Measurements from ENCODE around the gene NMT1. TPM values are rescaled to one million over a fixed set of nuclear protein-coding genes. Genes with fewer than 3 reads are reported as not detected.

NMT1 gene
- total RNA-seq, 1 experiment from 2014 or later: 152 TPM

DNA sequence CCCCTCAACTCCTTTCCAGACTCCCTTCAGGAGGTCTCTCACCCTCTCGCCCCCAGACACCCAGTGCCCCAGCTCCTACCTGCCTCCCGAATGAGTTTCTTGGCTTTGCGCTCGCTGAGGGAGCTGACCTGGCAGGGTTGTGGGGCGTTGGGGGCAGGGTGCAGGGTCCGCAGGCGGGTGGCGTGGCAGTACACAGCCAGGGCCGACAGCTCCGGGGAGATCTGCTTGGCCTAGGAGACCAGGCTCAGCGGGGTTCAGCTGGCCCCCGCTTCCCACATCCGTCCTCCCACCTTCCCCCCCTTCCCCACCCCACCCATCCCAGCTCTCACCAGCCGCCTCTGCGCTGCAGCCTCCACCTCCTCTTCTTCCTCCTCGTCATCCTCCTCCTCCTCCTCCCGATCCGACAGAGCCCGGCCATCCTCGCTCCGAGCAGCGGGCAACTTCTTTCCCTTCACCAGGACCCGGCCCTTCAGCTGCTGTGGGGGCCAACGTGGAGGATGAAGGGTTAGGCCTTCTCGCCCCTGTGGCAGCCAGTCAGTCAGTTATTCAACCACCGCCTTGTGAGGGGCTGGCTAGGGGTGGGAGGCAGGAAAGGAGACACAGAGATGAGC lies 54.0 kb downstream of the NMT1 start:
- ATAC-seq: no peak; the same call in 1 of the 2 replicates
- peaks cover 14% of the 10 kb centered on the region for H3K4me1 Mint-ChIP-seq
- no peaks in the 10 kb centered on the region for H3K9me3 Mint-ChIP-seq
- H3K27ac Mint-ChIP-seq: no peak overlapping the region
- no peaks in the 10 kb centered on the region for H3K27me3 Mint-ChIP-seq (ENCODE audit: low read depth)
- CTCF ChIA-PET: interaction anchor here (0.8 to 3.0 kb wide), 6 partner anchors 10 to 195 kb away, joined by 3 to 24 read pairs (median 6); partner anchors contain the start of genes ACBD4 and PLCD3
- no peaks in the 10 kb centered on the region for H3K36me3 Mint-ChIP-seq
- POLR2A ChIA-PET: interaction anchor here (1.1 kb wide), 1 partner anchor 13 kb away, joined by 3 read pairs; no protein-coding TSS in a partner anchor
- DNase-seq (ENCODE audit: low spot score): no peak
- no peak for TF ChIP-seq IRF2 (CRISPR knock-in tag; IDR thresholded peaks at IDR 0.05; ENCODE audit: borderline replicate concordance, low read depth)
- TF ChIP-seq HMGA2 (CRISPR knock-in tag; IDR thresholded peaks at IDR 0.05): no peak
- no peak for TF ChIP-seq TEAD4 (CRISPR knock-in tag; IDR thresholded peaks at IDR 0.05)
- no peak for TF ChIP-seq ETV6 (CRISPR knock-in tag; IDR thresholded peaks at IDR 0.05)
- TF ChIP-seq, protein P1, sequence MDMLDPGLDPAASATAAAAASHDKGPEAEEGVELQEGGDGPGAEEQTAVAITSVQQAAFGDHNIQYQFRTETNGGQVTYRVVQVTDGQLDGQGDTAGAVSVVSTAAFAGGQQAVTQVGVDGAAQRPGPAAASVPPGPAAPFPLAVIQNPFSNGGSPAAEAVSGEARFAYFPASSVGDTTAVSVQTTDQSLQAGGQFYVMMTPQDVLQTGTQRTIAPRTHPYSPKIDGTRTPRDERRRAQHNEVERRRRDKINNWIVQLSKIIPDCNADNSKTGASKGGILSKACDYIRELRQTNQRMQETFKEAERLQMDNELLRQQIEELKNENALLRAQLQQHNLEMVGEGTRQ (CRISPR knock-in tag; IDR thresholded peaks at IDR 0.05): no peak
- TF ChIP-seq JAZF1 (CRISPR knock-in tag; IDR thresholded peaks at IDR 0.05): no peak
- TF ChIP-seq NR2C2 (CRISPR knock-in tag; IDR thresholded peaks at IDR 0.05): no peak
- TF ChIP-seq CREM (CRISPR knock-in tag; IDR thresholded peaks at IDR 0.05): no peak
- TF ChIP-seq GABPB1 (CRISPR knock-in tag; IDR thresholded peaks at IDR 0.05): no peak
- no peak overlapping the region for H3K4me3 Mint-ChIP-seq

DNA sequence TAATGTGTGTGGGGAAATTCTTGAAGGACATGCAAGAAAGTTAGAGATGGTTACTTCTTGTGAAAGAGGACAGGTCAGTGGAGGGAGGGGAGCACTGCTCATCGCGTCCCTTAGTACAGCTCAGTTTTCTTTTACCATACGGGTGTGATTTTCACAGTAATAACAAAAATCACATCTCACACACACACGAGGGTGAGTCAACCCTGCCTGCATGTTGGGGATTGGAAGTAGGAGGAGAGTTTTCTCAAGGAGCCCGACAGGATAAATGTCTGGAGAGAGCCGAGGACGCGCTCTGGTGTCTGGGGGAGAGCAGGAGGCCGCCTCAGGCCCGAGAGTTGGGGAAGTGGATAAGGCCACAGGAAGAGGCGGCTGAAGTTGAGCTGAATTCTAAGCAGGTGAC lies 54.8 kb downstream of the NMT1 start:
- Mint-ChIP-seq H3K9me3 (no peaks in the 10 kb centered on the region), H3K27me3 (ENCODE audit: low read depth) (no peaks in the 10 kb centered on the region), H3K4me3 (no peak overlapping the region), H3K4me1 (peaks cover 14% of the 10 kb centered on the region), H3K36me3 (no peaks in the 10 kb centered on the region), H3K27ac (peak overlapping the region; percentile 66; the same call in 1 of the 2 replicates)
- ChIA-PET CTCF (interaction anchor here (0.9 to 3.0 kb wide), 5 partner anchors 14 to 196 kb away, joined by 3 to 24 read pairs (median 6); partner anchors contain the start of genes ACBD4 and PLCD3), POLR2A (interaction anchor here (1.1 kb wide), 1 partner anchor 12 kb away, joined by 3 read pairs; no protein-coding TSS in a partner anchor)
- DNase-seq (ENCODE audit: low spot score) (no peak), ATAC-seq (no peak)
- TF ChIP-seq SOX15 (CRISPR knock-in tag; IDR thresholded peaks at IDR 0.05) (no peak), CREM (CRISPR knock-in tag; IDR thresholded peaks at IDR 0.05) (no peak), IRF2 (CRISPR knock-in tag; IDR thresholded peaks at IDR 0.05; ENCODE audit: borderline replicate concordance, low read depth) (no peak), GTF2I (CRISPR knock-in tag; conservative IDR thresholded peaks at IDR 0.05) (no peak), ZNF138 (CRISPR knock-in tag; conservative IDR thresholded peaks at IDR 0.05) (no peak)
- TF ChIP-seq, protein P2, sequence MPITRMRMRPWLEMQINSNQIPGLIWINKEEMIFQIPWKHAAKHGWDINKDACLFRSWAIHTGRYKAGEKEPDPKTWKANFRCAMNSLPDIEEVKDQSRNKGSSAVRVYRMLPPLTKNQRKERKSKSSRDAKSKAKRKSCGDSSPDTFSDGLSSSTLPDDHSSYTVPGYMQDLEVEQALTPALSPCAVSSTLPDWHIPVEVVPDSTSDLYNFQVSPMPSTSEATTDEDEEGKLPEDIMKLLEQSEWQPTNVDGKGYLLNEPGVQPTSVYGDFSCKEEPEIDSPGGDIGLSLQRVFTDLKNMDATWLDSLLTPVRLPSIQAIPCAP (CRISPR knock-in tag; IDR thresholded peaks at IDR 0.05): no peak
- TF ChIP-seq, protein P3, sequence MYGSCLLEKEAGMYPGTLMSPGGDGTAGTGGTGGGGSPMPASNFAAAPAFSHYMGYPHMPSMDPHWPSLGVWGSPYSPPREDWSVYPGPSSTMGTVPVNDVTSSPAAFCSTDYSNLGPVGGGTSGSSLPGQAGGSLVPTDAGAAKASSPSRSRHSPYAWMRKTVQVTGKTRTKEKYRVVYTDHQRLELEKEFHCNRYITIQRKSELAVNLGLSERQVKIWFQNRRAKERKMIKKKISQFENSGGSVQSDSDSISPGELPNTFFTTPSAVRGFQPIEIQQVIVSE (CRISPR knock-in tag; IDR thresholded peaks at IDR 0.05; ENCODE audit: borderline replicate concordance): no peak
- TF ChIP-seq, protein P4, sequence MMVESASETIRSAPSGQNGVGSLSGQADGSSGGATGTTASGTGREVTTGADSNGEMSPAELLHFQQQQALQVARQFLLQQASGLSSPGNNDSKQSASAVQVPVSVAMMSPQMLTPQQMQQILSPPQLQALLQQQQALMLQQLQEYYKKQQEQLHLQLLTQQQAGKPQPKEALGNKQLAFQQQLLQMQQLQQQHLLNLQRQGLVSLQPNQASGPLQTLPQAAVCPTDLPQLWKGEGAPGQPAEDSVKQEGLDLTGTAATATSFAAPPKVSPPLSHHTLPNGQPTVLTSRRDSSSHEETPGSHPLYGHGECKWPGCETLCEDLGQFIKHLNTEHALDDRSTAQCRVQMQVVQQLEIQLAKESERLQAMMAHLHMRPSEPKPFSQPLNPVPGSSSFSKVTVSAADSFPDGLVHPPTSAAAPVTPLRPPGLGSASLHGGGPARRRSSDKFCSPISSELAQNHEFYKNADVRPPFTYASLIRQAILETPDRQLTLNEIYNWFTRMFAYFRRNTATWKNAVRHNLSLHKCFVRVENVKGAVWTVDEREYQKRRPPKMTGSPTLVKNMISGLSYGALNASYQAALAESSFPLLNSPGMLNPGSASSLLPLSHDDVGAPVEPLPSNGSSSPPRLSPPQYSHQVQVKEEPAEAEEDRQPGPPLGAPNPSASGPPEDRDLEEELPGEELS (CRISPR knock-in tag; IDR thresholded peaks at IDR 0.05): no peak
- TF ChIP-seq, protein P5, sequence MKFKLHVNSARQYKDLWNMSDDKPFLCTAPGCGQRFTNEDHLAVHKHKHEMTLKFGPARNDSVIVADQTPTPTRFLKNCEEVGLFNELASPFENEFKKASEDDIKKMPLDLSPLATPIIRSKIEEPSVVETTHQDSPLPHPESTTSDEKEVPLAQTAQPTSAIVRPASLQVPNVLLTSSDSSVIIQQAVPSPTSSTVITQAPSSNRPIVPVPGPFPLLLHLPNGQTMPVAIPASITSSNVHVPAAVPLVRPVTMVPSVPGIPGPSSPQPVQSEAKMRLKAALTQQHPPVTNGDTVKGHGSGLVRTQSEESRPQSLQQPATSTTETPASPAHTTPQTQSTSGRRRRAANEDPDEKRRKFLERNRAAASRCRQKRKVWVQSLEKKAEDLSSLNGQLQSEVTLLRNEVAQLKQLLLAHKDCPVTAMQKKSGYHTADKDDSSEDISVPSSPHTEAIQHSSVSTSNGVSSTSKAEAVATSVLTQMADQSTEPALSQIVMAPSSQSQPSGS (CRISPR knock-in tag; IDR thresholded peaks at IDR 0.05; ENCODE audit: borderline replicate concordance, low read depth): no peak
- TF ChIP-seq, protein P6, sequence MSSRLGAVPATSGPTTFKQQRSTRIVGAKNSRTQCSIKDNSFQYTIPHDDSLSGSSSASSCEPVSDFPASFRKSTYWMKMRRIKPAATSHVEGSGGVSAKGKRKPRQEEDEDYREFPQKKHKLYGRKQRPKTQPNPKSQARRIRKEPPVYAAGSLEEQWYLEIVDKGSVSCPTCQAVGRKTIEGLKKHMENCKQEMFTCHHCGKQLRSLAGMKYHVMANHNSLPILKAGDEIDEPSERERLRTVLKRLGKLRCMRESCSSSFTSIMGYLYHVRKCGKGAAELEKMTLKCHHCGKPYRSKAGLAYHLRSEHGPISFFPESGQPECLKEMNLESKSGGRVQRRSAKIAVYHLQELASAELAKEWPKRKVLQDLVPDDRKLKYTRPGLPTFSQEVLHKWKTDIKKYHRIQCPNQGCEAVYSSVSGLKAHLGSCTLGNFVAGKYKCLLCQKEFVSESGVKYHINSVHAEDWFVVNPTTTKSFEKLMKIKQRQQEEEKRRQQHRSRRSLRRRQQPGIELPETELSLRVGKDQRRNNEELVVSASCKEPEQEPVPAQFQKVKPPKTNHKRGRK (CRISPR knock-in tag; IDR thresholded peaks at IDR 0.05; ENCODE audit: borderline replicate concordance): no peak
- TF ChIP-seq, protein P7, sequence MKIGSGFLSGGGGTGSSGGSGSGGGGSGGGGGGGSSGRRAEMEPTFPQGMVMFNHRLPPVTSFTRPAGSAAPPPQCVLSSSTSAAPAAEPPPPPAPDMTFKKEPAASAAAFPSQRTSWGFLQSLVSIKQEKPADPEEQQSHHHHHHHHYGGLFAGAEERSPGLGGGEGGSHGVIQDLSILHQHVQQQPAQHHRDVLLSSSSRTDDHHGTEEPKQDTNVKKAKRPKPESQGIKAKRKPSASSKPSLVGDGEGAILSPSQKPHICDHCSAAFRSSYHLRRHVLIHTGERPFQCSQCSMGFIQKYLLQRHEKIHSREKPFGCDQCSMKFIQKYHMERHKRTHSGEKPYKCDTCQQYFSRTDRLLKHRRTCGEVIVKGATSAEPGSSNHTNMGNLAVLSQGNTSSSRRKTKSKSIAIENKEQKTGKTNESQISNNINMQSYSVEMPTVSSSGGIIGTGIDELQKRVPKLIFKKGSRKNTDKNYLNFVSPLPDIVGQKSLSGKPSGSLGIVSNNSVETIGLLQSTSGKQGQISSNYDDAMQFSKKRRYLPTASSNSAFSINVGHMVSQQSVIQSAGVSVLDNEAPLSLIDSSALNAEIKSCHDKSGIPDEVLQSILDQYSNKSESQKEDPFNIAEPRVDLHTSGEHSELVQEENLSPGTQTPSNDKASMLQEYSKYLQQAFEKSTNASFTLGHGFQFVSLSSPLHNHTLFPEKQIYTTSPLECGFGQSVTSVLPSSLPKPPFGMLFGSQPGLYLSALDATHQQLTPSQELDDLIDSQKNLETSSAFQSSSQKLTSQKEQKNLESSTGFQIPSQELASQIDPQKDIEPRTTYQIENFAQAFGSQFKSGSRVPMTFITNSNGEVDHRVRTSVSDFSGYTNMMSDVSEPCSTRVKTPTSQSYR (CRISPR knock-in tag; IDR thresholded peaks at IDR 0.05): no peak
